ENCODE results near the gene CASZ1.

CASZ1 gene

DNA sequence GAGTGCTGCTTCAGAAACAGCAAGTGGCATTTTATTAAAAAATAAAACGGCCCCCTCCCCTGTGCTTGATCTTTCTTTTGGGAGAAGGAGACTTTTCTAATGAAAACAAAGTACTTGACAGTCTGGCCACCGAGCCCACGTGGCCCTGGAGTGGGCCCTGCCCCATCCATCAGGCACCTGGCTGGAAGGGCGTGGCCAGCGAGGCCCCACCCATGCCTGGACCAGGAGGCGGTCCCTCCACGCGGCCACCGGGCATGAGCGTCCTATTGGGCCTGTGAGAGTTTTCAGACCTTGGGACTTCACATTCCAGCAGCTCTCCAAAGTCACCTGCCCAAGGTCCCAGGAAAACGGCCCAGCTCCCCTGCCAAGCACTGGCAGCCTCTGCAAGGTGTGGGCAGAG is 144.7 kb downstream of the CASZ1 start:
- ChIA-PET POLR2A (no interaction called here), CTCF (interaction anchor here (0.8 kb wide), 1 partner anchor 144 kb away, joined by 3 read pairs; no protein-coding TSS in a partner anchor)
- no peak overlapping the region for H3K4me3 ChIP-seq (ENCODE audit: low read depth, low read length)
- no peak for DNase-seq (ENCODE audit: low read depth, low spot score)
- TF ChIP-seq, protein P1, sequence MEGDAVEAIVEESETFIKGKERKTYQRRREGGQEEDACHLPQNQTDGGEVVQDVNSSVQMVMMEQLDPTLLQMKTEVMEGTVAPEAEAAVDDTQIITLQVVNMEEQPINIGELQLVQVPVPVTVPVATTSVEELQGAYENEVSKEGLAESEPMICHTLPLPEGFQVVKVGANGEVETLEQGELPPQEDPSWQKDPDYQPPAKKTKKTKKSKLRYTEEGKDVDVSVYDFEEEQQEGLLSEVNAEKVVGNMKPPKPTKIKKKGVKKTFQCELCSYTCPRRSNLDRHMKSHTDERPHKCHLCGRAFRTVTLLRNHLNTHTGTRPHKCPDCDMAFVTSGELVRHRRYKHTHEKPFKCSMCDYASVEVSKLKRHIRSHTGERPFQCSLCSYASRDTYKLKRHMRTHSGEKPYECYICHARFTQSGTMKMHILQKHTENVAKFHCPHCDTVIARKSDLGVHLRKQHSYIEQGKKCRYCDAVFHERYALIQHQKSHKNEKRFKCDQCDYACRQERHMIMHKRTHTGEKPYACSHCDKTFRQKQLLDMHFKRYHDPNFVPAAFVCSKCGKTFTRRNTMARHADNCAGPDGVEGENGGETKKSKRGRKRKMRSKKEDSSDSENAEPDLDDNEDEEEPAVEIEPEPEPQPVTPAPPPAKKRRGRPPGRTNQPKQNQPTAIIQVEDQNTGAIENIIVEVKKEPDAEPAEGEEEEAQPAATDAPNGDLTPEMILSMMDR (IDR thresholded peaks at IDR 0.05; ENCODE audit: insufficient read depth, low read length, missing control alignments): no peak

- TF ChIP-seq, protein P1 (IDR thresholded peaks at IDR 0.05; ENCODE audit: insufficient read depth, low read length, missing control alignments): no peak
- ChIA-PET POLR2A (no interaction called here), CTCF (interaction anchor here (0.8 kb wide), 1 partner anchor 144 kb away, joined by 3 read pairs; no protein-coding TSS in a partner anchor)
- no peak overlapping the region for H3K4me3 ChIP-seq (ENCODE audit: low read depth, low read length)
- DNase-seq (ENCODE audit: low read depth, low spot score): no peak
These were observed 145.1 kb downstream of the CASZ1 start for GRCh38 chr1:10651389-10651766.

GRCh38 chr1:10650556-10651388 is 145.7 kb downstream of the CASZ1 start:
- POLR2A ChIA-PET: no interaction called here

DNA sequence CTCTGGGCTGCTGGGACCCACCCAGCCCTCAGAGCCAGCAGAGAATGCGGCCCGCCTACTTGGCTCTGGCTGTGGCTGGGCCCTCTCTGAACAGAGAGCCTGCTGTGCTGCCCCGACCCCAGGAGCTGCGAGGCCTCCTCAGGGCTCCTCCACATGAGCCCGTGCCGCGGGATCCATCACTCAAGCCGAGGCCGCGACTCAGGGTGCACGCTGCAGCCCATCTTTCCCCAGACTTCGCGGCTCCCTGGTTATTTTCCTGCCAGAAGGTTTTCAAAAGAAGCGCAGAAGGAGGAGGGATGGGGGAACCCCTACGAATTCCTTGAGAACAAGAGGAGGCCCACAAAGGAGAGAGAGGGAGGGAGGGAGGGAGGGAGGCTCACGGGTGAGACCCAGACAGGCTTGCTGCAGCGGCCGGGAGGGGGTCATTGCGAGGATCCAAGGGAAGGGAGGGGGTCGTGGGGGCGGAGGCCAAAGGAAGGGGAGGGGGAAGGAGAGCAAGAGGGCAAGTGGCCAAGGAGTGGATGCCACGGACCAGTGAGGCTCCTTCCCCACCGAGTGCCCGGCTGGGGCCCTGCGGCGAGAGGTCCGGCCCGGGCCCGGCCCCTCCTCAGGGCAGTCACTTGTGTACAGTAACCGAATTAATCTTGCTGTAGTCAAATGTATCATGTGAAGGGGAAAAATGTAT is 146.8 kb downstream of the CASZ1 start:
- DNase-seq (ENCODE audit: low read depth, low spot score): no peak
- CTCF ChIA-PET: no interaction called here
- POLR2A ChIA-PET: no interaction called here
- TF ChIP-seq, protein P1 (IDR thresholded peaks at IDR 0.05; ENCODE audit: insufficient read depth, low read length, missing control alignments): no peak
- no peak overlapping the region for H3K4me3 ChIP-seq (ENCODE audit: low read depth, low read length)

More at GRCh38 chr1:10650556-10651388, 145.7 kb downstream of the CASZ1 start:
- no peak overlapping the region for H3K4me3 ChIP-seq (ENCODE audit: low read depth, low read length)
- TF ChIP-seq, protein P1 (IDR thresholded peaks at IDR 0.05; ENCODE audit: insufficient read depth, low read length, missing control alignments): no peak
- CTCF ChIA-PET: no interaction called here
- DNase-seq (ENCODE audit: low read depth, low spot score): no peak

- DNase-seq (ENCODE audit: low read depth, low spot score): no peak
- no peak overlapping the region for H3K4me3 ChIP-seq (ENCODE audit: low read depth, low read length)
- TF ChIP-seq, protein P1 (IDR thresholded peaks at IDR 0.05; ENCODE audit: insufficient read depth, low read length, missing control alignments): no peak
- POLR2A ChIA-PET: no interaction called here
- CTCF ChIA-PET: no interaction called here
These were observed 147.5 kb downstream of the CASZ1 start for GRCh38 chr1:10648689-10649516.

Measured in AG04449 (cell line).